Activated CD4-positive, CD25-positive, alpha-beta regulatory T cell treated with anti-CD3 and anti-CD28 coated beads, Interleukin-2, amount 50 U/mL, for 24 hours (primary cell): ENCODE results near the gene IFITM10.

Experiments
- ATAC-seq, 2 donors: fragments of 150-1000 bp; cut with Tn5 transposase; one replicate each; pipeline ENCODE4 v1.10.0; 2021; ENCODE audit warnings: mild to moderate bottlenecking in 1 of 2, moderate library complexity in 1 of 2

IFITM10 gene

DNA sequence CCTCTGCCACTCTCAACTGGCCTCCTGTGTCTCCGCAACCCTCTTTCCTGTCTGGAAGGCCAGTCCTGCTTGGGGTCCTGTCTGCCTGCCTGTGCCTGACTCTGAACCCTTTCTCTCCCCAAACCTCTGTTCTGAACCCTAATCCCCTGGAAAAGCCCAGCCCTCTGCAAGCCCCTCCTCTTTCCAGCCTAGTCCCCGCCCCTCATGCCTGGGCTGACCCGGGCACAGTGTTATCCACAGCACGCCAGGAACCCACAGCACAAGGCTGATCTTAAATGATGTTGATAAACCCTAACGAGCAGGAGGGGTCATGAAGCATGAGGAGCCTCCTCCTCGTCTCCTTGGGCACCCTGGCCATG lies at the start of gene IFITM10:
Gene IFITM10 (minus strand): TSS at position 115 of the 359 bp plus-strand sequence. CDS start 153 bp downstream, outside the sequence.
- ATAC-seq: no peak

DNA sequence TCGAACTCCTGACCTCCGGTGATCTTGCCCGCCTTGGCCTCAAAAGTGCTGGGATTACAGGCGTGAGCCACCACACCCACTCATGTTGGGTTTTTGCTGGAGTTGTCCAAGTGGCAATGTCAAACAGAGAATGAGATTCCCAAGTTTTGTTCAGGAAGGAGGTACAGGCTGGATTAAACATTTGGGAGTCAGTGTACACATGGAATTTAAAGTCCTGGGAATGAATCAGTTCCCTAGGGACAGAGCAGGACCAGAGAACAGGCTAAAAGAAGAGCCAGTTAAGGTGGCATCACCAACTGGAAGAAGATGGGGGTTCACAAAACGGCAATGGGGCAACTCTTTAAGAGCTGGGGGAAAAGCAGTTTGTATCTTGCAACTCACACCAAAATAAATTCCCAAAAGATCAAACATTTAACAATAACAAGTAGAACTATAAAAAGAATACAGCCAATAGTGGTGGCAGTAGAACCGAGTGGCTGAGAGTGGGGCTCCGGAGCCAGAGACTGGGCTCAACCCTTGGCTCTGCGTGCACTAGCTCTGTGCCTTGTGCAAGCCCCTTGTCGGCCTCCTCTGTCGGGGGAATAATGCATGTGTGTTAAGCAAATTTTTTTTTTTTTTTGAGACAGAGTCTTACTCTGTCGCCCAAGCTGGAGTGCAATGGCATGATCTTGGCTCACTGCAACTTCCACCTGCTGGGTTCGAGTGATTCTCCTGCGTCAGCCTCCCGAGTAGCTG lies 47.2 kb upstream of the IFITM10 start:
- no peak for ATAC-seq

DNA sequence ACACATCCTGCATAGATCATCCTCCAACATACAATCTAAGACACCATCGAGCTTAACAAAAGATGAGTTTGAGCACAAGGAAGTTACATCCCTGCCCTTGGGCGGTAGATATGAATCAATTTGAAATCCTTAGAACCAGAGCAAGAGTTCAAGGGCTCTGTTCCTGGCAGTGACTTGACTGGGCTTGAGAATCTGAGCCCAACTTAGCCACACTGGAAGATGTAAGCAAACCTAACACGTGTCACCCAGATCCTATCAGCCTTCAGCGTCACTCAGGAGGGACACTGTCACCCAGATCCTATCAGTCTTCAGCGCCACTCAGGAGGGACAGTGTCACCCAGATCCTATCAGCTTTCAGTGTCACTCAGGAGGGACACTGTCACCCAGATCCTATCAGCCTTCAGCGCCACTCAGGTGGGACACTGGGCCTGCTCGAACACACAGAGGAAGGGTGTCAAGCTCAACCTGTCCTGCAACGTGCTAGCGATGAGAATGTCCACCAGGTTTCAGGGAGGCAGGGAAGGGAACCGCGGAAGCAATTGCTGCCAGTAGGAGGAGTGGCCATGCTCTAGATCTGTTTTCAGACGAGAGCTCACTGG lies 46.1 kb upstream of the IFITM10 start:
- no peak for ATAC-seq

DNA sequence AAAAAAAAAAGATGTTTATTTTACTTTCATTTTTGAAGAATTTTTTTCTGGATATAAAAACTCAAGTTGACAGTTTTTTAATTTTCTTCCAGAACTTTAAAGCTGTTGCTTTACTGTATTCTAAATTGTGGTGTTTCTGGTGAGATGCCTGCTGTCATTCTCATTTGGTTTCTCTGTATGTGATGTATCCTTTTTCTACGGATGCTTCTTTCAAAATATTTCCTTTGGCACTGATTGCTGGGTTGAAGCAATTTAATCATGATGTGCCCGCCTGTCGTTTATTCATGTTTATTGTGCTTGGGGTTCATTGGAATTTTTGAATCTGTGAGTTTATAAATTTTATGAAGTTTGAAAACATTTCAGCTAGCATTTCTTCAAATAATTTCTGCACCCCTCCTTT lies 42.7 kb upstream of the IFITM10 start:
- ATAC-seq: no peak

DNA sequence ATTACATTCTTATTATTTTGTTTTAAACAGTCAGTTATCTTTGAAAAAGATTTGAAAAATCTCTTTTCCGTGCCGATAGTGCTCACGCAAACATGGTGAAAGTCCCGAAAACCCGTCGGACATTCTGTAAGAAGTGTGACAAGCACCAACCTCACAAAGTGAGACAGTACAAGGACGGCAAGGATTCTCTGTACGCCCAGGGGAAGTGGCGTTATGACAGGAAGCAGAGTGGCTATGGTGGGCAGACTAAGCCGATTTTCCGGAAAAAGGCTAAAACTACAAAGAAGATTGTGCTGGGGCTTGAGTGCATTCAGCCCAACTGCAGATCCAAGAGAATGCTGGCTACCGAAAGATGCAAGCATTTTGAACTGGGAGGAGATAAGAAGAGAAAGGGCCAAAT lies 42.1 kb upstream of the IFITM10 start:
- no peak for ATAC-seq

DNA sequence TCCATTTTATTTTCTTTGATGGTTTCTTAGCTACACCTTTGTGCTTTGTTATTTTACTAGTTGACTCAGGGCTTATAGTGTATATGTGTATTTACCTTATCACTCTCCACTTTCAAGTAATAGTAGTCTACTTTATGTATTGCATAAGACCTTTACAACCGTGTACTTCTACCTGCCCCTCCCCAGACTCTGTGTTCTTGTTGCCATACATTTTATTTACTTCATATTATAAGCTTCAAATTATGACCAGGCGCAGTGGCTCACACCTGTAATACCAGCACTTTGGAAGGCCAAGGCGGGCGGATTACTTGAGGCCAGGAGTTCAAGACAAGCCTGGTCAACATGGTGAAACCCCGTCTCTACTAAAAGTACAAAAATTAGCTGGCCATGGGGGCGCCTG lies 41.5 kb upstream of the IFITM10 start:
- no peak for ATAC-seq

DNA sequence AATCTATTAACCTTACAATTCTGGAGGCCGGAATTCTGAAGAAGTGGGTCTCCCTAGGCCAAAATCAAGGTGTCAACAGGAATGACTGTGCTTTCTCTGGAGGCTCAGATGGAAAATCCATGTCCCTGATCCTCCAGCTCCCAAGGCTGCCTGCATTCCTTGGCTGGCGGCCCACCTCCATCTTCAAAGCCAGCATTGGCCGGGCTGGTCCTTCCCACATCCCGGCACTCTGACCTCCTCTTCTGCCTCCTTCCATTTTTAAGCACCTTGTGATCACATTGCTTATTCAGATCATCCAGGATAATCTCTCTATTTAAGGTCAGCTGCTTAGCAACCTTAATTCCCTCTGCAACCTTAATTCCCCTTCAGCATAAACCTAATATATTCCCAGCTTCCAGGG lies 36.1 kb upstream of the IFITM10 start:
- no peak for ATAC-seq

DNA sequence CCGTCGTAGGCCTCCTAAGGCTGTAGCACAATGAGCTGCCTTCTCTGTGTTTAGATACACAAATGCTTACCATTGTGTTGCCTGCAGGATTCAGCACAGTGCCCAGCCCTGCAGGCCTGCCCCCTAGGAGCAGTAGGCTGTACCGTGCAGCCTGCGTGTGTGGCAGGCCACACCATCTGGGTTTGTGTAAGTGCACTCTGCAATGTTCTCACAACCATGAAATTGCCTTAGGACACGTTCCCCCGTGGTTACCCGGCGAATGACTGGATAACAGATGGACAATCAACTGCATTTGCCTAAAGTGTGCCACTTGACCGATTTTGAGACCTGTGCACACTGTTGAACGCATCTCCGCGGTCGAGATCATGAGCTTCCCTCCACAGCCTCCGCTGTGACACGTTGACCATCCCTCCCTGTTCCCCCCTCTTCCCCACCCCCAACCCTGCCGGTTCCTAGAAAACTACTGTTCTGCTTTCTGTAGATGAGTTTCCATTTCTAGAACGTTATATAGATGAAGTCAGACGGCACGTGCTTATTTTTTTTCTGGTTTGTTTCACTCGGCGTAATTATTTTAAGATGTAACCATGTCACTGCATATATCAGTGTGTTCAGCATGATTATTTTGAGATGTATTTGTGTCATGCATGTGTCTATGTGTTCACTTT lies 35.5 kb upstream of the IFITM10 start:
- ATAC-seq: no peak

DNA sequence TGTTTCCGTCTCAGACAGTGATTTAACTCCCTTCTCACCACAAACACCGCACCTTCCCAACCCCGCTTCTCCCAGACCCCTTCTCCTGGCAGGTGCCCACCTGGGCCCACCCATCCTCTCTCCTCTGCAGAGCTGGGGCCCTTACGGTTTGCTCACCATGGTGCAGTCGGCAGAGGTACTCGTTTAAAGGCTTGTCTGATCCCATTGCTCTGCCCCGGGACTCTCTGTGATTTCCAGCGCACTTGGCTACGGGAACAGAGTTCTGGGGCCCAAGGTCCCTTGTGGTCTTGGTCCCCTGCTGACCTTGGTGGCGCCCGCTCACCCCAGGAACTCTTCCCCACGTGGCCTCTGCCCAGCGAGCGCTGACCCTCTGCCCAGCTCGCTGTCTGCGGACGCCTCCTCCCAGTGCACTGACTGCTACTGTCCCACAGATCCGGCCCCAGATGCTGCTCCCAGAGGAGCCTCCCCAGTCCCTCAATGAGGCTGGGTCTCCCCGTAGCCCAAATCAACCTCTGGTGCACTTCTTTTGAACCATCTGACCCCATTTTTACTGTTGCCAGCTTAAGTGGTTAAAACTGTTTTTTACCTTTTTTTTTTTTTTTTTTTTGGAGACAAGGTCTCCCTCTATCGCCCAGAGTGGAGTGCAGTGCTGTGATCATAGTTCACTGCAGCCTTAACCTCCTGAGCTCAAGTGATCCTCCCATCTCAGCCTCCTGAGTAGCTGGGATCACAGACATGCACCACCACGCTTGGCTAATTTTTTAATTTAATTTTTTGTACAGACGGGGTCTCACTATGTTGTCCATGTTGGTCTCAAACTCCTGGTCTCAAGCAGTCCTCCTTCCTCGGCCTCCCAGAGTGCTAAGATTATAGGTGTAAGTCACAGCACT lies 34.6 kb upstream of the IFITM10 start:
- no peak for ATAC-seq

DNA sequence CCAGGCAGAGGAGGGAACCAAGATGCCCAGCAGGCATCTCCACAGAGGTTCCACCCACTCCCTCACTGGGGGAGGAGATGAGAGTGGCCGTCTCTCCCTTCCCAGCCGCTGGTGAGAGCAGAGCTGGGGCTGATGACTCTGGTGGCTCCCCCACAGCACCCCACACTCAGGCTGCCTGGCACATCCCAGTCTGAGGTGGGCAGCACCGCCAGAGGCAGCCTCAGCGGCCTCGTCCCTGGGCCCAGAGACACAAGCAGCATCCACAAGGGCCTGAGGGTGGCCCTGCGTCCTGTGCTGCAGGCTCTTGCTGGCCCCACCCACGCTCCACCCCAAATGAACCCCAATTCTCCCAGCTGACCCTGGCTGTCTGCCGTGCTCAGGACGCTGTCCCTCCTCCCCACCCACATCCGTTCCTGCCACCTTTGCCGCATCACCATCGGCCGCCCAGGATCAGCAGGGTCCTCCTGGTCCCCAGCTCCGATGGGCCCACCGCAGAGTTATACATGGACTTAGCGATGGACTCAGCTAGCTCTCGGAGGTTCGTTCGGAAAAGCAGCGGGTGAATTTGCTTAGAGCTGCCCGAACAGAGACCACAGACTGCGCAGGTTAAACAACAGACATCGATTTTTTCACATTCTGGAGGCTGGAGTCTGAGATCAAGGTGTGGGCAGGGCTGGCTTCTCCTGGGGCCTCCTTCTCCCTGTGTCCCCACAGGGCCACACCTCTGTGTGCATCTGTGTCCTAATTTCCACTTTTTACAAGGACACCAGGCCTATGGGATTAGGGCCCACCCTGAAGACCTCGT lies 33.5 kb upstream of the IFITM10 start:
- no peak for ATAC-seq

DNA sequence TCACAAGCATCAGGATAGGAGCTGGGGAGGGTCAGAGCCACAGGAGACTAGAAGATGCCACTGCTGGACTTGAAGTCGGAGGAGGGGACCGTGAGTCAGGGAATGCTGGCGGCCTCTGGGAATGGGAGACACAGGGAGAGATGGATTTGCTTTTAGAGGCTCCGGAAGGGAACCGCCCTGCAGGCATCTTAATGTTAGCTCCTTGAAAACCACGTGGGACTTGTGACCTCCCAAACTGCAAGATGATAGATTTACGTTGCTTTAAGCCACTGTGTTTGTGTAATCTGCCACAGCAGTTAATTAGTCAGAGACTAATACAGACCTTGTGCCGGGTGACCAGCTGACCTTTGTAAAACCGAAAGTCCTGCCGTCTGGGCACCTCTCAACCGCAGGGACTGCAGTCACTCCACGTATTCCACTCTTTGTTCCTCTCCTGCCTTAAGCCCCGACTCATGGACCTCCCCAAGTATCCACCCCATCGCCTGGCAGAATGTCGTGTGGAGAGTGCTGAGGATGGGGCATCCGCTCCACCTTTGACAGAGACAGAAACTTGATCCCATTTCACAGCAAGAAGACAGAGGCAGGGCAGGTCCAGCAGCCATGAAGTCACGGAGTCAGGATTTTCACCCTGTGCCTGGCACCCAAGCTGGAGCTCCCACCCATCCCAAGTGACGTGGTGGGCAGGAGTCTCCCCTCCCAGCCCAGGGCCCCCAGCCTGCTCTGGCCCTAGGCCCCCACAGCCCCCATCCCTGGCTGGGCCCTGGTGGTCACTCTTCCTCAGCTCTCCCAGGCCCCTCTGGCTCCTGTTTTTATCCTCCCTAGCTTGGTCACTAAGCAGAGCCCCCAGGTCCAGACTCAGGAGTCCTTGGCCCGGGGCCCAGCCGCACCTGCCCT lies 32.7 kb upstream of the IFITM10 start:
- no peak for ATAC-seq

DNA sequence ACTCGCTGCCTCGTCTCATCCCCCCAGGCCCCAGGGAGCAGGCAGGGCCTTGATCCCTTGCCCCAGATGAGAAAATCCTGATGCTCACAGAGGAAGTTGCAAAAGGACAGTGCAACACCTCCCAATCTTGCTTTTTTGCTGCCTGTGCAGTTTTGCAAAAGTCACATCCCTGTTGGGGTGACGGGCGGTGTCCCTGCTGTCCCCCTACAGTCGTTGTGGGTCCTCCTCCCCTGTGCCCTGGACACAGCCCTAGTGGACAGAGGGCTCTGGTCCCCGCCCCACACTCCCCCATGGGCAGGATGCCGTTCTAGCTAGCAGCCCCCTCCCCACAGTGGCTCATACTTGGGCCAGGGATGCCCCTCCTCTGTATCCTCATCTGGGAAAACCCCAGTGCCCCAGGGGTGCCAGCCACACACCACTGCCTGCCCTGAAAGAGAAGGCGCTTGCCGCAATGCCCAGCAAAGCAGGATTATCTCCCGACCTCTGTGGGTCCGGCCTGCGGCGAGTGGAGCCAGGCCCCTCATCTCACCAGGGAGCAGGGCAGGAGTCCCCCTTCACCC lies 31.7 kb upstream of the IFITM10 start:
- no peak for ATAC-seq

DNA sequence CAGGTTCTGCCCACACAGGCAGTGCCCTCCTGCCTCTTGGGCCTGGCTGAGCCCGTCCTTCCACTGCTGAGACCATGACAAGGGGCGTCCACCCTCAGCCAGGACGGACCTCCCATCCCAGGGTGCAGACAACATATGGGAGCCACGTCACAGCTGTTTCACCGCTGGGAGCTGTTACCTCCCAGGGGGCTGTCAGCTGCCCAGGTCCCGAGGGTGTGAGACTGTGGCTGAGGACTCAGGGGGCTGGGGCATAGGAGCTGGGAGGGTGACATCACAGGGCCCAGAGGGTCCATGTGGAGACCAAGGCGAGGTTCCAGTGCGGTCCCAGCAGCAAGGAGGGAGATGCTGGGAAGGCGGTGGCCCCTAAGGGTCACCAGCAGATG lies 31.2 kb upstream of the IFITM10 start:
- no peak for ATAC-seq

DNA sequence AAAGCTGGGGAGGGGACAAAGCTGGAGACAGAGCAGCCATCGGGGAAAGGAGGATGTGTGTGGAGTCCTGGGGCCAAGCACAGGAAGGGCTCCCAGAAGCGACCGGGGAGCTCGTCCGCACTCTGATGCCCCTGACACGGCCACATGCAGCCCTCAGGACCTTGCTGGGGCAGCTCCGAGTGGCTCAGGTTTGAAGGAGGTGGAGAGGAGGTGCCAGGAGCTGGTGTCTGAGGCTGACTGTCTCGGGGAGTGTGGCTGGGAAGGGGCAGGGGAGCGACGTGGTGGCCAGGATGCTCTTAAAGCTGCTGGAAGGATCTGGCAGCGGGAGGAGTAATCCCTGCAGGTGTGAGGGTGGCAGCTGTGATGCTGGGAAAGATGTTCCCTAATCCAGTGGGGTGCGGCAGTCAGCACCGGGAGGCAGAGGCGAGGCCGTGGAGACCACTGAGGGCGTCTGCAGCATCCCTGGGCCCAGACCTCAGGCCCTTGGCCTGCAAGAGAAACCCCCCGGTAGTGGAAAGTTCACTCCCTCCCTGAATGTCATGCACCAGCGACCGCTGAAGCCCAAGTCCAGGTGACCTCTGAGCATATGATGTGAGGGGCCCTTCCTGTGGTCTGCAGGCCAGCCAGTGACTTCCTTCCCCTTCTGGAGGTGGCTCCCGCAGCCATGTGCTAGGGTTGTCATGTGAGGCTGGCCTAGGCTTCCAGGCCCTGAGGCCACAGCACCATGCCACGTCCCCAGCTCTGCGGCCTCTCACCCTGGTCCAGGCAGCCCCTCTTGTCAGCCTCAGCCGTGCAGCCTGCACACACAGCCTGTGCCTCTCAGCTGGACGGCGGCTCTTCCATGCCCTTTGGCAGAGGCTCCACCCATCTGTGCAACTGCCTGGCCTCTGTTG lies 30.6 kb upstream of the IFITM10 start:
- no peak for ATAC-seq

DNA sequence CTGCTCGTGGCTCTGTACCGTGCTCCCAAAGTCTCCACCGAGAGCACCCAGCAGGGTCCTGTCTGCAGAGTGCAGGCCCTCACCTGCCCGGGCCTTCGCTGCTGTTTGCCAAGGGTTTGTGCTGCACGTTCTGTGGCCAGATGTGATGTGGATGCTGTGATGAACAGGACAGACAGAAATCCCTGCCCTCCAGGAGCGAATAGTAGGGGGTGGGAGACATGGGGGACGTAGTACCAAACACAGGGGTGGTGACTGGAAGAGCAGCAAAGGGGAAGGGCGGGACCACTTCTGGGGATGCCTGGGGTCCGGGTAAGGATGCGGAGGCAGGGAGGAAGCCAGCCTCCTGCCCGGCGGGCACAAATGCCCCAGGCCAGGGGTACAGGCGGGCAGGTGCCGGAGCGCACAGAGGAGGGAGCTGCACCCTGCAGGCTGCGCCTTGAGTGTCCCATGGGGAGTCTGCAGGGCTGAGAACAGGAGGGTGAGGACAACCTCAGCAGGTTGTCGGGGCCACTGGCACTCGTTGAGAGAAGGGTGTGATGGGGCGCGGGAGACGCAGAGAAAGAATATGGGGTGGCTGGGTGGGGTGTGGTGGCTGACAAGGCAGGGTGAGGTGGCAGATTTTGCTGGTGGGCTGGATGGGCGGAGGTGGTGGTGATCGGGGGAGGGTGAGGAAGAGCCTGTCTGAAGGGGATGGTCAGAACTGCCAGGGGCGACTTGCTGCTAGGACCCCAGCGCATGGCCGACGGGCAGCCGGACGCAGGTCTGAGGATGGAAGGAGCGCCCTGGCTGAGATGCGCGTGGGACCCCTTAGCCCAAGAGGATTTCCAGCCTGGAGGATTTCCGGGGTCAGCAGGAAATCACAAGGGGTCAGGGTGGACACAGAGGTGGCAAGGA lies 29.7 kb upstream of the IFITM10 start:
- ATAC-seq: no peak

DNA sequence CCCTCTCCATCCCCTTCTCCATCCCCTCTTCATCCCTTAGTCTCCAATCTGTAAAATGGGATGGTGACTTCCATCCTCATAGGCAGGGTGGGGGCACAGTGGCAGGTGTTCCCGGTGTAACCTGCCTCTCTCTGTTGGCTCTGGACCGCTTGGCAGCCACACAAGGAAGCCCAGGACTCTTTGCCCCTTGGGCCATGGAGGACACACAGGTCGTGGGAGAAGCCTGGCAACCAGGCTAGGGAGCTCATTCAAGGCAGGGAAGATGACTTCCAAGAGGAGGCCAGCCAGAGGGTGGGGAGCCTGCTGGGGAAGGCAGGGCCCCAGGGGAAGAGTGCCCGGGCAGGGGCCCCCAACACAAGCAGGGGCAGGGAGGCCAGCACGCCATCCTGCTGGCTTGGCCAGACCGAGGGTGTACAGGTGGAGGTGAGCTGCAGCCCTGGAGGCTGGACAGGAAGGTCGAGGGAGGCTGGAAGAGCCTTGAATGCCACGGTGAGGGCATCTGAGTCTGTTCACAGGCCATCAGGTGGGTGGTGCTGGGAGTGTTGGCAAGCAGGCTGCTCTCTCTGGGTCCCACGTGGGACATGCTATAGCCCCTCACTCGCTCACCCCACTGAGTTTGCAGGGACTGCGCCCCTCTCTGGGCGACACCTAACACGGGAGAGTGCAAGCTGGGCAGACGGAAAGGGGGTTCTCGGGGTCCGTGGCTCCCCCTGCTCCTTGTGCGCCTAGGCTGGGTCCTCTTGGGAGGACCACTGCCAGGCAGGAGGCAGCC lies 28.8 kb upstream of the IFITM10 start:
- no peak for ATAC-seq

DNA sequence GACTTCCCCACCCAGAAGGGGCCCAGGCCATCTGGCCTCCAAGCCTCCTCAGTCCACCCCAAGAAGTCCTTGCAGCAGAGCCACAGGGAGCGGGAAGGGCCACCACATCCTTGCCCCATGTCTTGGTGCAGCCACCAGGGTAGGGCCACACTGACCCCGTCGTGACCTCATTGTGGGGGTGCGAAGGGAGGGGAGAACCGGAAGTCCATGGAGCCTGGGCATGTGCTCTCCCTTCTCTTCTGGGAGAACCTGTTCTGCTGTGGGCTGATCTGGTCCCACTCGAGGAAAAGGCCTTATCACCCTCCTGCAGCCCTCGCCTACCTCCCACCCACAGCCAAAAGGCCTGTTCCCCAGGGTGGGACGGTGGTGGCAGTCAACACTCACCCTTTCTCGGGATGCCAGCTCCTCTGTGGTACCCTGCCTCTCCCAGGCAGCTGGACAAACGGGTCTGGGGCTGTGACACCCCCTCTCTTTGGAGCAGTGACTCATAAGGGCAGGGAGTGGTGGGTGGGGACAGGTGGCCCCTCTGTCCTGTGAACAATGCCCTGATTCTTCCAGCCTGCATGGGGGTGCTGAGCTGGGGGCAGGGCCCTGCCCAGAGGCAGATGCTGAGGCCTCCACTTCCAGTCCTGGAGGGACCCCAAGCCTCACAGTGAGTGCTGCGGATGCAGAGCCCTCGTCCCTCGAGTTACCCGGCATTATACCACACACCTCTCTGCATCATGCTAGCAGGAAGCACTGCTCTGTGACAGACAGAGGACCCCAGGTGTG lies 27.9 kb upstream of the IFITM10 start:
- no peak for ATAC-seq
